HL-60 (cell line): ENCODE results near the gene RASGEF1B.
"Not testable (repeated sequence)": the region's sequence is repeated elsewhere in the genome, so short reads cannot be mapped to it uniquely, and the experiment has no call there.

ENCODE experiments used
- DNase-seq, 2 experiments: peaks; one replicate each; pipeline ENCODE4 v3.0.0-alpha.2; 2010 to 2020; ENCODE audit warnings: low read depth in 1 of 2, low spot score in 1 of 2
- H3K27ac ChIP-seq: fragments of 250-450 bp; sonication (Bioruptor Pico); replicated peaks from 2 replicates; pipeline ENCODE4 v1.5.1; 2020; ENCODE audit warnings: mild to moderate bottlenecking, moderate library complexity
- H3K27me3 ChIP-seq: fragments of 250-450 bp; sonication (Bioruptor Pico); 2 replicates; pipeline ENCODE4 v1.5.1; 2021; ENCODE audit warnings: mild to moderate bottlenecking, moderate library complexity; ENCODE audit not compliant: insufficient read depth, poor library complexity, severe bottlenecking
- H3K4me3 ChIP-seq: replicated peaks from 2 replicates; pipeline ENCODE4 v1.5.1; 2011; ENCODE audit warnings: mild to moderate bottlenecking, control low read depth, low read length; ENCODE audit not compliant: insufficient read depth
- GABPA ChIP-seq: IDR thresholded peaks from 2 replicates; pipeline ENCODE4 v1.6.1; 2012; ENCODE audit warnings: low read depth
- POLR2AphosphoS5 ChIP-seq: IDR thresholded peaks from 2 replicates; pipeline ENCODE4 v1.6.1; 2012; ENCODE audit warnings: low read depth
- REST ChIP-seq: IDR thresholded peaks from 2 replicates; pipeline ENCODE4 v1.6.1; 2012; ENCODE audit warnings: low read depth; ENCODE audit not compliant: insufficient replicate concordance
- SPI1 ChIP-seq: IDR thresholded peaks from 2 replicates; pipeline ENCODE4 v1.6.1; 2012; ENCODE audit warnings: low read depth, mild to moderate bottlenecking, borderline replicate concordance
- TF ChIP-seq, protein P1 (sequence below): IDR thresholded peaks from one replicate; pipeline ENCODE4 v1.5.1; 2011; ENCODE audit warnings: low read length, control low read depth, inconsistent platforms; ENCODE audit not compliant: insufficient read depth

The RASGEF1B gene

GRCh38 chr4:81409836-81410235, 61.9 kb downstream of the RASGEF1B start:
- no peak overlapping the region for H3K27ac ChIP-seq
- DNase-seq, result no peak
- H3K4me3 ChIP-seq, result no peak overlapping the region
- no peaks in the 10 kb centered on the region for H3K27me3 ChIP-seq
- TF ChIP-seq SPI1 (no peak), POLR2AphosphoS5 (no peak), REST (no peak), GABPA (no peak)

DNA sequence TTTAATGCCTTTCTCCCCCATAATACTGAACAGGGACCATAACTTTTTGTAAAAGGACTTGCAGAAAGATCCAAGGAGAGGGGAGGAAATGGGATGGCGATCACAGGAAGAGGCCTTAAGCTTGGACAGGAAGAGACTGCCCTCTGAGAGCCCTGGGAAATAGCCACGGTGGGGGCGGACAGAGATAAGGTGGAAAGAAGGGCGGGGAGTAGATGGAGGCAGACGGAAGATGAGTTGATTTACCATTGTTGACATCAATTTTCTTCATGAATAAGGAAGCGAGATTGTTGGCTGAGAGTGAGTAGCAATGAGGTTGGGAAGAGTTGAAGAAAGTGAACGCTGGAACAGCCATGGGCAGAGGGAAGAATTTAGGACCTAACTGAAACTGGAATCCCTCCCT, 63.4 kb downstream of the RASGEF1B start:
- no peak overlapping the region for H3K27ac ChIP-seq
- no peaks in the 10 kb centered on the region for H3K27me3 ChIP-seq
- no peak for DNase-seq
- H3K4me3 ChIP-seq, result no peak overlapping the region
- TF ChIP-seq SPI1, result no peak
- TF ChIP-seq POLR2AphosphoS5, result no peak
- TF ChIP-seq, protein P1, sequence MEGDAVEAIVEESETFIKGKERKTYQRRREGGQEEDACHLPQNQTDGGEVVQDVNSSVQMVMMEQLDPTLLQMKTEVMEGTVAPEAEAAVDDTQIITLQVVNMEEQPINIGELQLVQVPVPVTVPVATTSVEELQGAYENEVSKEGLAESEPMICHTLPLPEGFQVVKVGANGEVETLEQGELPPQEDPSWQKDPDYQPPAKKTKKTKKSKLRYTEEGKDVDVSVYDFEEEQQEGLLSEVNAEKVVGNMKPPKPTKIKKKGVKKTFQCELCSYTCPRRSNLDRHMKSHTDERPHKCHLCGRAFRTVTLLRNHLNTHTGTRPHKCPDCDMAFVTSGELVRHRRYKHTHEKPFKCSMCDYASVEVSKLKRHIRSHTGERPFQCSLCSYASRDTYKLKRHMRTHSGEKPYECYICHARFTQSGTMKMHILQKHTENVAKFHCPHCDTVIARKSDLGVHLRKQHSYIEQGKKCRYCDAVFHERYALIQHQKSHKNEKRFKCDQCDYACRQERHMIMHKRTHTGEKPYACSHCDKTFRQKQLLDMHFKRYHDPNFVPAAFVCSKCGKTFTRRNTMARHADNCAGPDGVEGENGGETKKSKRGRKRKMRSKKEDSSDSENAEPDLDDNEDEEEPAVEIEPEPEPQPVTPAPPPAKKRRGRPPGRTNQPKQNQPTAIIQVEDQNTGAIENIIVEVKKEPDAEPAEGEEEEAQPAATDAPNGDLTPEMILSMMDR, result no peak
- TF ChIP-seq GABPA, result no peak
- no peak for TF ChIP-seq REST

GRCh38 chr4:81407726-81408125, 64.0 kb downstream of the RASGEF1B start:
- Histone ChIP-seq H3K27me3 (no peaks in the 10 kb centered on the region), H3K4me3 (no peak overlapping the region), H3K27ac (no peak overlapping the region)
- TF ChIP-seq REST (no peak), SPI1 (no peak), GABPA (no peak), POLR2AphosphoS5 (no peak)
- TF ChIP-seq, protein P1, result no peak
- DNase-seq, result no peak

GRCh38 chr4:81406481-81406880, 65.2 kb downstream of the RASGEF1B start:
- DNase-seq, result not testable (repeated sequence)

More at GRCh38 chr4:81406481-81406880, 65.2 kb downstream of the RASGEF1B start:
- not testable (repeated sequence) for H3K27me3 ChIP-seq, H3K27ac ChIP-seq, H3K4me3 ChIP-seq
